K562 (cell line): Measurements from ENCODE around the gene MYO3B.

Experiments used
- ARID4B ChIP-seq: sonication (generic); formaldehyde crosslinking; IDR thresholded peaks from 2 replicates; pipeline ENCODE4 v1.8.0; 2022; ENCODE audit warnings: mild to moderate bottlenecking, missing genetic modification reagents
- CEBPZ ChIP-seq: fragments of 150-350 bp; IDR thresholded peaks from 2 replicates; pipeline ENCODE4 v1.6.1; 2014; ENCODE audit warnings: low read depth, mild to moderate bottlenecking, low read length, borderline replicate concordance
- CTCF ChIP-seq, 3 experiments: IDR thresholded peaks in 2 of 3; conservative IDR thresholded peaks in 1 of 3; 2 replicates each; pipeline ENCODE4 v1.5.1; 2011 to 2012; ENCODE audit warnings: low read length in 3 of 3, mild to moderate bottlenecking in 3 of 3, control low read depth in 2 of 3, improper control_type of control experiment in 1 of 3, inconsistent platforms in 1 of 3, low read depth in 1 of 3, mixed read lengths in 1 of 3, moderate library complexity in 1 of 3; ENCODE audit not compliant: insufficient read depth in 2 of 3
- EZH2 ChIP-seq: IDR thresholded peaks from 2 replicates; pipeline ENCODE4 v1.6.1; 2012; ENCODE audit warnings: low read depth, mild to moderate bottlenecking, inconsistent platforms, low read length, borderline replicate concordance
- ZNF655 ChIP-seq: fragments of 250-450 bp; sonication (Bioruptor Pico); IDR thresholded peaks from 2 replicates; pipeline ENCODE4 v1.5.0; 2021

GRCh38 chr2:170504810-170505145 lies 326.8 kb downstream of the MYO3B start:
- no peak for TF ChIP-seq CTCF (IDR thresholded peaks at IDR 0.05 in 2 of 3, conservative IDR thresholded peaks at IDR 0.05 in 1 of 3; ENCODE audit: insufficient read depth in 2 of 3, low read depth in 1 of 3, low read length in 3 of 3)
- no peak for TF ChIP-seq ARID4B (CRISPR knock-in tag)
- TF ChIP-seq CEBPZ = no peak
- TF ChIP-seq ZNF655 (CRISPR knock-in tag) = no peak
- TF ChIP-seq EZH2 = no peak
